Right lobe of liver (tissue), 6 donors: ENCODE results near the gene EVX1. TPM values are rescaled to one million over a fixed set of nuclear protein-coding genes. Genes with fewer than 3 reads are reported as not detected.

Experiments
- ATAC-seq, 4 donors: fragments of 200-7000 bp; cut with Tn5 transposase; one replicate each; pipeline ENCODE4 v1.9.1; 2020; ENCODE audit warnings: mild to moderate bottlenecking in 4 of 4, moderate library complexity in 4 of 4
- DNase-seq, 3 donors: peaks; one replicate each; pipeline ENCODE4 v3.0.0-alpha.2; 2020
- H3K27ac ChIP-seq, 3 donors: fragments of 200-600 bp; one replicate each; pipeline ENCODE4 v1.8.0; 2022
- H3K27me3 ChIP-seq, 2 donors: fragments of 200-600 bp; one replicate each; pipeline ENCODE4 v1.8.0; 2022
- H3K36me3 ChIP-seq, 4 donors: fragments of 200-600 bp; sonication (generic) in 1 of 4; one replicate each; pipeline versions ENCODE4 v1.5.1 to v1.8.0; 2017 to 2022; ENCODE audit warnings: control low read depth in 1 of 4
- H3K4me1 ChIP-seq, 4 donors: fragments of 200-600 bp; sonication (generic) in 1 of 4; one replicate each; pipeline versions ENCODE4 v1.5.1 to v1.8.0; 2017 to 2022; ENCODE audit warnings: control low read depth in 1 of 4
- H3K4me3 ChIP-seq, 3 donors: fragments of 200-600 bp; one replicate each; pipeline ENCODE4 v1.8.0; 2022
- H3K9me3 ChIP-seq, 4 donors: fragments of 200-600 bp; sonication (generic) in 1 of 4; one replicate each; pipeline versions ENCODE4 v1.5.1 to v1.8.0; 2017 to 2022; ENCODE audit warnings: control low read depth in 1 of 4
- POLR2A ChIP-seq: fragments of 450-650 bp; IDR thresholded peaks from one replicate; pipeline ENCODE4 v1.6.1; 2017; ENCODE audit warnings: antibody characterized with exemption, mild to moderate bottlenecking
- WGBS: methylation state at CpG from one replicate; pipeline ENCODE4 v1.1.6; 2018; ENCODE audit warnings: low coverage, low lambda C conversion rate; ENCODE audit not compliant: insufficient coverage; ENCODE audit errors: missing lambda C conversion rate; 5-methylcytosine and 5-hydroxymethylcytosine counted together
- intact Hi-C, 2 donors: fragments of 100-400 bp; cut with DNase I; formaldehyde crosslinking; loops; one replicate each; pipeline versions ENCODE4 v1.11.2 to v1.14.1; 2022
- total RNA-seq, 6 experiments: library from RNA; depleted of rRNA in 2 of 6; stranded (reverse); fragments of >200 nt in 2 of 6; fragmentation: NEBNext Ultra II Directional in 3 of 6; extraction: Animal tissue kit (Norgen Biotek cat#: 25700) in 3 of 6; gene quantifications; one replicate each; pipeline versions ENCODE4 v1.1.0 to v1.2.4, GENCODE V29; 2016 to 2023
- TF ChIP-seq, protein P1 (sequence below), 4 donors: fragments of 200-600 bp in 3 of 4; fragments of 450-650 bp in 1 of 4; IDR thresholded peaks; one replicate each; pipeline versions ENCODE4 v1.5.1 to v1.8.0; 2016 to 2022; ENCODE audit warnings: antibody characterized with exemption in 4 of 4, mild to moderate bottlenecking in 2 of 4
- donor health status: DM: no; HTN: yes; CAD: no.
- donor health status: DM: no; HTN: no; CAD: no.
- donor health status: DM: no; HTN: no; CAD: no.
- donor health status: DM: no; HTN: yes; CAD: no.
- donor health status: DM: no; HTN: yes; CAD: no.

Gene EVX1
- total RNA-seq, 6 experiments from 2014 or later: not detected

DNA sequence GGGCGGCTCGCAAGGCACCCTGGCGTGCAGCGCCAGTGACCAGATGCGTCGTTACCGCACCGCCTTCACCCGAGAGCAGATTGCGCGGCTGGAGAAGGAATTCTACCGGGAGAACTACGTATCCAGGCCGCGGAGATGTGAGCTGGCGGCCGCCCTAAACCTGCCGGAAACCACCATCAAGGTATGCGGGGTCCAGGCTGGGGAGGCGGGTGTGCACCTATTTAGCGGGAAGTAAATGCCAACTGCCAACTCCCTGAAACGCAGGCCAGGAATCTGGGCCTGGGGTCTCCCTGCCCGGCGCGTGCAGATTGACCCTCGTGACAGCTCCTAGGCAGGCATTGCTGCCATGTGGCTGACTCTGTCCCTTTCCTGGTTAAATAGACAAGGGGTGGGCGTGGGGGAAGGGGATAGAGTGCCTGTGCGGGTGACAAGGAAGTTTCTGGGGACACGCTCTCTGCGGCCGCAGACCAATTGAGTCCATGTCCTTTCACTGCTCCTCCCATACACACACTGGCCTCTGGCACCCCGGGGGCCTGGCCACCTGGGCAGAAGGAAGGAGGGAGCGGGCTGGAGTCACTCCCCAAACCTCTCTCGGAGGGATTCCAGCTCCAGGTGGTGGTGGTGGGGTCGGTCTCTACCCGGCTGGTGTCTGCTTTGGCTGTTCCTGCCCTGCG is 2.7 kb downstream of the EVX1 start:
- 18% methylated on average over 18 of the region's 37 CpGs for WGBS
- intact Hi-C loops: no loop called here
- H3K27me3 ChIP-seq: peaks cover 37 to 67% of the 10 kb centered on the region in 2 donors
- H3K4me1 ChIP-seq: peaks cover 0 to 24% (median 0%) of the 10 kb centered on the region in 4 donors
- DNase-seq (no peak), ATAC-seq (peak in 1 of 4 donors; percentile 5)
- TF ChIP-seq POLR2A: no peak
- TF ChIP-seq, protein P1, sequence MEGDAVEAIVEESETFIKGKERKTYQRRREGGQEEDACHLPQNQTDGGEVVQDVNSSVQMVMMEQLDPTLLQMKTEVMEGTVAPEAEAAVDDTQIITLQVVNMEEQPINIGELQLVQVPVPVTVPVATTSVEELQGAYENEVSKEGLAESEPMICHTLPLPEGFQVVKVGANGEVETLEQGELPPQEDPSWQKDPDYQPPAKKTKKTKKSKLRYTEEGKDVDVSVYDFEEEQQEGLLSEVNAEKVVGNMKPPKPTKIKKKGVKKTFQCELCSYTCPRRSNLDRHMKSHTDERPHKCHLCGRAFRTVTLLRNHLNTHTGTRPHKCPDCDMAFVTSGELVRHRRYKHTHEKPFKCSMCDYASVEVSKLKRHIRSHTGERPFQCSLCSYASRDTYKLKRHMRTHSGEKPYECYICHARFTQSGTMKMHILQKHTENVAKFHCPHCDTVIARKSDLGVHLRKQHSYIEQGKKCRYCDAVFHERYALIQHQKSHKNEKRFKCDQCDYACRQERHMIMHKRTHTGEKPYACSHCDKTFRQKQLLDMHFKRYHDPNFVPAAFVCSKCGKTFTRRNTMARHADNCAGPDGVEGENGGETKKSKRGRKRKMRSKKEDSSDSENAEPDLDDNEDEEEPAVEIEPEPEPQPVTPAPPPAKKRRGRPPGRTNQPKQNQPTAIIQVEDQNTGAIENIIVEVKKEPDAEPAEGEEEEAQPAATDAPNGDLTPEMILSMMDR (IDR thresholded peaks at IDR 0.05): no peak
- H3K36me3 ChIP-seq: no peaks in the 10 kb centered on the region
- no peak overlapping the region for H3K27ac ChIP-seq
- no peak overlapping the region for H3K4me3 ChIP-seq
- H3K9me3 ChIP-seq: no peaks in the 10 kb centered on the region

DNA sequence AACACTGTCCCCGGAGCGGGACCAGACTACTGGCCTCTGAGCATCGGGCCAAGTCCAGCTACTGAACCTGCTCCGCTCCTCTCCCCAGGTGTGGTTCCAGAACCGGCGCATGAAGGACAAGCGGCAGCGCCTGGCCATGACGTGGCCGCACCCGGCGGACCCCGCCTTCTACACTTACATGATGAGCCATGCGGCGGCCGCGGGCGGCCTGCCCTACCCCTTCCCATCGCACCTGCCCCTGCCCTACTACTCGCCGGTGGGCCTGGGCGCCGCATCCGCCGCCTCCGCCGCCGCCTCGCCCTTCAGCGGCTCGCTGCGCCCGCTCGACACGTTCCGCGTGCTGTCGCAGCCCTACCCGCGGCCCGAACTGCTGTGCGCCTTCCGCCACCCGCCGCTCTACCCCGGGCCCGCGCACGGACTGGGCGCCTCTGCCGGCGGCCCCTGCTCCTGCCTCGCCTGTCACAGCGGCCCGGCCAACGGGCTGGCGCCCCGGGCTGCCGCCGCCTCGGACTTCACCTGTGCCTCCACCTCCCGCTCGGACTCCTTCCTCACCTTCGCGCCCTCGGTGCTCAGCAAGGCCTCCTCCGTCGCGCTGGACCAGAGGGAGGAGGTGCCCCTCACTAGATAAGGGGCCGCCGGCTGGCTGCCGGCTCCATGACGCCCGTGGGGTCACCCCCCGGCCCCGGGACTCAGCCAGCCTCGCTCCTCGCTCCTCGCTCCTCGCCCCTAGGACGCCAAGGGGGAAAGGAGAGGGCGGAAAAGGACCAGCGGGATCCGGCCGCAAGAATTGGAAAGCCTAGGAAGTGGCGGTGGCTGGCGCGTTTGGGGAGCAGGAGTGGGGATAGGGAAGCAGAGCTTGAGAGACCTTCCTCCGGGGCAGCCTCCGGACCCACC is 3.4 kb downstream of the EVX1 start:
- Histone ChIP-seq H3K36me3 (no peaks in the 10 kb centered on the region), H3K9me3 (no peaks in the 10 kb centered on the region), H3K27ac (no peak overlapping the region), H3K27me3 (peaks cover 37 to 63% of the 10 kb centered on the region in 2 donors), H3K4me3 (no peak overlapping the region), H3K4me1 (peaks cover 0 to 25% (median 0%) of the 10 kb centered on the region in 4 donors)
- intact Hi-C loops: no loop called here
- TF ChIP-seq POLR2A: no peak
- TF ChIP-seq, protein P1 (IDR thresholded peaks at IDR 0.05): no peak
- WGBS: 7% methylated on average over 13 of the region's 90 CpGs
- DNase-seq: no peak
- ATAC-seq: peak; percentile 28 to 48 (median 42)

DNA sequence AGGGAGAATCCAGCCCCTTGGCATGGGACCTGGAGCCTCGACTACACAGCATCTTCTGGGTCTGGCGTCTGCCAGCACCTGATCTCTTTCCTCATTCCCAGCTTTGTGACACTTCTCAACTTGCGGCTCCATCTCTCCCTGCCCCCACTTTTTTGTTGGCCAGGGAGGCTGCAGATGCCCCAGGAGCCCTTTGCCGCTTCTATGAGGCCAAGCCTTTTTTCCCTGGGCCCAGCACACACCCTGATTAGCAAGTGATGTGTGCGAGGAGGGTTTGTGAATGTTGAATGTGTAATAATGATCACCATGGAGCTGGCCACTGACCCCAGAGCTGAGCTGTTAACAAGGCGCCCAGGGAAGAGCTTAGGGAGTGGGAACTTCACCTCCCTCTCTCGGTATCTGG is 4.4 kb downstream of the EVX1 start:
- Histone ChIP-seq H3K4me1 (peaks cover 0 to 35% (median 0%) of the 10 kb centered on the region in 4 donors), H3K27me3 (peaks cover 34 to 62% of the 10 kb centered on the region in 2 donors), H3K9me3 (no peaks in the 10 kb centered on the region), H3K36me3 (no peaks in the 10 kb centered on the region), H3K4me3 (no peak overlapping the region), H3K27ac (no peak overlapping the region)
- DNase-seq (no peak), ATAC-seq (no peak)
- TF ChIP-seq POLR2A: no peak
- WGBS: 44% methylated on average over 7 of the region's 7 CpGs
- intact Hi-C loops: no loop called here

DNA sequence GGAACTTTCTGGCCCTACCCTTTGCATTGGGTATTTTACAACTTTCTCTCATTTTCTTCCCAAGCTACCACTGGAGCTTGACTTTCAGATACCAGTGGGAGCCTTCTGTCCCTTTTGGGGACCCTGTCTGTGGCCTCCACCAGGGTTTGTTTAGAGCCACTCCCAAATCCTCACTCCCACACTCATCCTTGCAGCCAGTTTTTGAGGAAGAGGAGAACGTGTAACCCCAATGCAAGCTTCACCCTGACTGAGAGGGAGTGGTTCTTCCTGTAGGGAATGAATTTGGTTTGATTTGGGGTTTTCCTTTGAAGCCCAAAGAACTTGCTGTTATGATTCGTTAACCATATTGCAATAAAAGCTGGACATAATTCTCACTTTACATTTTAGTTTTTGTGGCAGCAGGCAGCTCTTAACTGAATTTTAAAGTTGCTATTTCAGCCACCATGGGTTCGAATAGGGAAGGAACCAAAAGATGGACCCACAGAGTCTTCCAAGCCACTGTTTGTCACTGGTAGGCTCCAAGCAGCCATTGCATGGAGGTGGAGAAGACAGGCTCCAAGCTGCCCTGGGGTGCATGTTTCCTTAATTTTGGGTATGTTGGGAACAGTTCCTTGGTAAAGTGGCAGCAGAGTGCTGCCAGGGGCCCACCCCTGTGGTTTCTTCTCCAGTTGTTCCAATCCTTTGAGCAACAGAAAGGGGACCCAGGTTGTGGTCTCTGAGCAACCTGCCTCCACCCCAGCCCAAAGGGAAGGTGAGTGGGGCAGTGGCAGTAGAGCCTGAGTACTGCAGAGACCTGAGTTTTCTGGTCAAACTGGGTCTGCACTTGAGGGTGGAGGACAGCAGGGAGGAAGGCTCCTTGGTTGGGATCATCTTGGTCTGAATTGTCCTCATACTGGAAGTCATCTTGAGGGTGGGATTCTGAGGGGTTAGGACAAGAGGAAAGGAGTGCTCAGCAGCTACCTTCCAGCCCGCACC is 5.1 kb downstream of the EVX1 start:
- no peak overlapping the region for H3K4me3 ChIP-seq
- H3K4me1 ChIP-seq: peaks cover 0 to 32% (median 0%) of the 10 kb centered on the region in 4 donors
- no peaks in the 10 kb centered on the region for H3K36me3 ChIP-seq
- peaks cover 31 to 59% of the 10 kb centered on the region in 2 donors for H3K27me3 ChIP-seq
- no peak overlapping the region for H3K27ac ChIP-seq
- no peaks in the 10 kb centered on the region for H3K9me3 ChIP-seq
- 40% methylated on average over 3 of the region's 4 CpGs for WGBS
- ATAC-seq (no peak), DNase-seq (no peak)
- intact Hi-C loops: no loop called here
- TF ChIP-seq, protein P1 (IDR thresholded peaks at IDR 0.05): no peak
- no peak for TF ChIP-seq POLR2A
